HG02938 (cell line): Measurements from ENCODE around the gene GRAMD1B.

Source experiments
- ATAC-seq: cut with Tn5 transposase; IDR thresholded peaks from one replicate; pipeline ENCODE4 v1.9.1; 2021; ENCODE audit warnings: mild to moderate bottlenecking, moderate library complexity; ENCODE audit not compliant: unreplicated experiment

Gene GRAMD1B

DNA sequence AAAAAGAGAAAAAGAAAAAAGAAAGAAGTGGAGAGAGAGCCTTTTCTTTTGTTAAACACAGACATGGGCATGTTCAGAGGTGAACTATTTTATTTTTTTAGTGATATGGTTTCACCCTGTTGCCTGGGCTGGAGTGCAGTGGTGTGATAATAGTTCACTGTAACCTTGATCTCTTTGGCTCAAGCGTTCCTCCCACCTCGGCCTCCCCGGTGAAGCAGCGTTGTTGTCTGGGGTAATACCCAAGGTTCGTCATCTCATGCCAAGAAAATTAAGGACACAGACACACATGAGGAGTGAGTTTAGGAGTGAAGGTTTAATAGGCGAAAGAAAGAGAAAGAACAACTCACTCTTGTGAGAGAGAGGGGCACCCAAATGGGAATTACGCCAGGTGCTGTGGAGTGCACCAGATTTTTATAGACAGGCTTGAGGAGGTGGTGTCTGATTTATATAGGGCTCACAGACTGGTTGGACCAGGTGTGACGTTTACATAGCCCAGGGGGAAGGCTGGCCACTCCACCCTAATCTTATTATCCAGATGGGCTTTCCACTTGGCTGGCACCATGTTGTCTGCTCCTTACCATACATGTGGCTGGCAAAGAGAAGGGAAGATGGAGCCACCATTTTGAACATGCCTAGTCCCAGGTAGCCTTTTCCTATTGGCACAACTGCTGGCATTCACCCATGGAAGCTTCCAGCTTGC lies 42.3 kb downstream of the GRAMD1B start:
- ATAC-seq, result no peak

DNA sequence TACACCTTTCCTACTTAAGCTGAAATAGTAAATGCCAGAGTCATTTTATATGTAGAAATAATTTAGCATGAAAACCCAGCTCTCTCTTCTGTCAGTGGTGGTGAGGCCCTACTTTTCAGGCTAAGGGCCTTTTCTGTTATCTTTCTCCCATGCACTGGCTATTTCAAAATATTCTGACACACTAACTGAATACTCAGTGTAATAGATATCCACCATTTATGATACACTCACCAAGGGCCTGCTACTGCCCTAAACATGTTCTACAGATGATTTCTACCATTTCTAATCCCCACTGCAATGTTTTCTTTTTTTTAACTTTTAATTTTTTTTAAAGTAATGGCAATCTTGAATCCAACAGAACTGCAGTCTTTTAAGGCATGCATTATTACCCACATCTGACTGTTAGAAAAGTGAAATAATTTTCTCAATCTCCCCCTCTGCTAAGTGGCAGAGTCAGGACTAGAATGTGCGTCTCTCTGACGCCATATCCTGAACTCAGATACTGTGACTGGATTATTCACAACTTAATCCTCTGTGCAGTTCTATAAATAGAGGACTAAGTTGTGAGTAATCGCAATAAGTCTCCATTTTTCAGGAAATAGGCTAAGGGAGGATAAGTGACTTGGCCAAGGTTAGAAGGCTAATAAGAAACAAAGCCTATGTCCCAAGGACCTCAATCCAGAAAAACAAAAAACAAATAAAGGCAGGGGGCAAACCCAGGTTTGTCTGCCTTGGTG lies 44.0 kb downstream of the GRAMD1B start:
- no peak for ATAC-seq

DNA sequence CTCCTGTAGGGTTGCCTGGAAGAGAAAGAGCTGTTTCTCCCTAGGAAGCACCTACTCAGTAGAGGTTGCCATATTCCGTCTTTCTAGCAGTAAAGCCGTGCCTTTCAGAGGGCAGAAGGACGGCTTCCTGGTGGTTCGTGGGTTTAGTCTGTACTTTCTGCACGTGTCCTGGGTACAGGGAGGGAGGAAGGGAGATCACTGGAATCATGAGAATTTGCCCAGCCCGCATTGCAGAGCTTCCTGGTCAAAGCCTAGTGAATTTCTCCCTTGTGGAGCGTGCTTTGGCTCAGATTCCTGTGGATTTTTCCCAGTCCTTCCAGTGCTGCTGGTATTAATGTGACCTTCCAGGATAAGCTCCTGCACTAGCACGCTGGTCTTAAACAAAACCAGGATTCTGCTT lies 44.9 kb downstream of the GRAMD1B start:
- ATAC-seq, result no peak

DNA sequence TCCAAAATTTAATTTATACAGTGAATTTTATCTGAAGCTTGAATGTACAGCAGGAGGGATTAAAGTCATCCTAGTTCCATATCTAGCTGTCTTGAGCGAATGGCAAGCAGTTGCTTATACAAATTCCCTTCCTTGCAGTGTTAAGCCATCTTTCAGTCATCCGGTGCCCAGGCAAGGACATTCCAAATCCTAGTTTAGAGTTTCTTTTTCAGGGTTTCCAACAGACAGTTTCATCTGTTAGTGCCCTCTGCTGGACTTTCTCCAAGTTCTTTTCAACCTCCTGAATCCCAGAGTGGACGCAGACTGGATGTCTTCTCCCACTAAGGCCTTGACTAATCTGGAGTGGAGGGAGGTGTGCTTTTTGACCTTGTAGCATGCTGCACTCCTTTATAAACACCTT lies 45.4 kb downstream of the GRAMD1B start:
- ATAC-seq, result no peak

DNA sequence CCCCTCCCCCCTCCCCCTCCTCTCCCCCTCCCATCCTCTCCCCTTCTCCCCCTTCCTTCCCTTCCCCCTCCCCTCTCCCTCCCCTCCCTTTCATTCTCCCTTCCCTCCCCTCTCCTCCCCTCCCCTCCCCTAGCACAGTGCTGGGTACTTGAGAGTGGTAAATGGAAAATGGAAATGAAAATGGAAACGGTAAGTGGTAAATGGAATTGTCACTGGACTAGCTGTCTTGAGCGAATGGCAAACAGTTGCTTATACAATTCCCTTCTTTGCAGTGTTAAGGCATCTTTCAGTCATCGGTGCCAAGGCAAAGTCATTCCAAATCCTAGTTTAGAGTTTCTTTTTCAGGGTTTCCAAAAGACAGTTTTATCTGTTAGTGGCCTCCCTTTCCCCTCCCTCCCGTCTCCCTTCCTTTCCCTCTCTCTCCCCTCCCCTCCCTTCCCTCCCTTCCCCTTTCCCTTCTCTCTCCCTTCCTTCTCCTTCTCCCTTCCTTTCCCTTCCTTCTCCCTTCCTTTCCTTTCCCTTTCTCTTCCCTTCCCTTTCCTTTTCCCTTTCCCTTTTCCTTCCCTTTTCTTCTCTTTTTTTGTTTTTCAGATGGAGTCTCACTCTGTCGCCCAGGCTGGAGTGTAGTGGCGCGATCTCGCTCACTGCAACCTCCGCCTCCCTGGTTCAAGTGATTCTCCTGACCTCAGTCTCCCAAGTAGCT lies 47.3 kb downstream of the GRAMD1B start:
- ATAC-seq, result no peak

DNA sequence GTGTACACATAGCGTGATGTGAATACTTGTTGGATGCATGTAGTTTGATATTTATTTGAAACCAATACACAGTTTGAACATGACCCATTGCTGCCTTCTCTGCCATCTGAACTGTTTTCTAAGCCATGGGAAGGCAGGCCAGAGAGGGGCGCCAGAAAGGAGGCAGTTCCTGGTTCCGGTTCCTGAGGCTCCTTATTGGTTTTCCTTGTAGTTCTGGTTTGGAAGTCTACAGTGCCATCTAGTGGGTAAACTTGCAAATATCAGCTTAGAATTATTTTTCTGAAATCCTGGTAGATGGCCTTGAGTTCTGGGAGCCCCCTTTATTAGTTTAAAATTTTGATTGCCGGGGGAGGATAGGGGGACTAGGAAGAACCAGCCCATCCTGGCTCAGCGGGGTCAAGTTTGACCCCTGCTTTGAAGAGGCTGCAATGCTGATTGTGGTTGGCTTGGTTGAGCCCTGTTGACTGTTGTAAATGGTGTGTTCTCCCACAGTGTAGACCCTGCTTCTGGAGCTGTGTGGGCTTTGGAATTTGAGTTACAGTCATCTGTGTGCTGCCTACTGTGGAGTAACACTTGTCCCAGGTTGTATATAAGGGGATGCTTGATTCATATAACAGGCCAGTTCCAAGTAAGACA lies 48.4 kb downstream of the GRAMD1B start:
- ATAC-seq, result no peak

DNA sequence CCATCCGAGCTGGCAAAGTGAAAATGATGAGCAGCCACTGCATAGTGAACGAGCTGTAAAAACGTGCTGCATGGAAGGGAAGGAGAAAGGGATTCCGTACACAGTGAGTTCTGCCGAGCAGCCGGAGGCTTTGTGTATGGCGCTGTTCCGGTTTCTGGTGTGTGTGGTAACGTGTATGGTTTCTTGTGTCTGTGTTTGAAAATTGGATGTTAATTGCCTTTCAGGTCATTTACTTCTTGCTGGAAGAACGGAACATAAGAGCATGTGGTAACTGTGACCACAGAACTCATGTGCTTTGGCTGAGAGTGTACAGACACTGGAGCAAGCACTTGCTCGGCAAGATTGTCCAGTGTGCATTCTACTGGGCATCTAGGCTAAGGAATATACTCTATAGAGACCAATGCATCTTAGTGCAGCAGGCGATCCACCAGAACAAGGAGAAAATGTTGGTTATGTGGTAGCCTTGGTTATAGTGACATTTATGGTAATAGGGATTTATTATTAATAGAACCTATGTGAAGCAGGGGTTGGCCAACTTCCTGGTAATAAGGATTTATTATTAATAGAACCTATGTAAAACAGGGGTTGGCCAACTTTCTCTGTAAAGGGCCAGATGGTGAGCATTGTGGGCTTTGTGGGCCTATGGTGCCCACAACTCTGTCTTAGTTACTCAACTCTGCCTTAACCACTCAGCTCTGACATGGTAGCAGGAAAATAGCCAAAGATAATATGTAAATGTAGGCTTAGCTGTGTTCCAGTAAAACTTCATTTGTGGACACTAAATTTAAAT lies 49.2 kb downstream of the GRAMD1B start:
- ATAC-seq, result peak; percentile 57

DNA sequence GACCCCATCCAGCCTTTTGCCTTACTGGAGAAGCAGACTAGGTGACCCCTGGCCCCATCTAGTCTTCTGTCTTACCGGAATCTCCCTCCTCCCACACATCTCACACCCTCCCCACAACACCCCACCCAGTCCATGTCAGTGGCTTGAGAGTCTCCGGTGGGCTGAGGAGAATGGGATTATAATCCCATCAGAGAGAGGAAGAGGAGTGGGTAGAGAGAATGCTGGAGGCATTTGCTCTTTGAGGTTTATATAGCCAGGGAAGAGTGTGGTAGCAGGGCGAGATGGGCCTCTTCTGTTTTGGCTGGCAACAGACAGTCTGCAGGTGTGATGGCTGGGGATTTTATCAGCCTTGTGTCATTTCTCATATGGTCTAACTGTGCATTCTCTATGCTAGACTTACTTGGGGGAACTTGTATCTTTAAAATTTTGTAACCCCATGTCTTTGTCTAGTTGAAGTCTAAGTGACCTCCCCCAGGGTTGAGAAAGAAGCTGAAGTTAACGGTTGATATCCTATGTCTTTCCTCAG lies 50.3 kb downstream of the GRAMD1B start:
- ATAC-seq, result peak; percentile 53

DNA sequence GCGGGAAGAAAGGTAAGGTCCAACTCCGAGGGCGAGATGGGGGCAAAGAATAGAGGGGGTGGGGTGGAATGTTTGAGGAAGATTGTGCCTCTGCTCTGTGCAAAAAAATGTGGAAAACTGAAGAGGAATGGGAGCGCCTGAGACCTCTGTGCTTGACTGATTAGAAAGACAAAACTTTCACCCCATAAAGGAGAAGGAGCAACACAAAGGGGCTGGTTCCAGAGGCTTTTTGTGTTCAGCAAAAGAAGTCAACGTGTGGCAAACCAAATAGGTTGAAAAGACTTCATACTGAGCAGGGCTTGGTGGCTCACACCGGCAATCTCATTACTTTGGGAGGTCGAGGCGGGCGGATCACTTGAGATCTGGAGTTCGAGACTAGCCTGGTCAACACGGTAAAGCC lies 50.8 kb downstream of the GRAMD1B start:
- no peak for ATAC-seq

DNA sequence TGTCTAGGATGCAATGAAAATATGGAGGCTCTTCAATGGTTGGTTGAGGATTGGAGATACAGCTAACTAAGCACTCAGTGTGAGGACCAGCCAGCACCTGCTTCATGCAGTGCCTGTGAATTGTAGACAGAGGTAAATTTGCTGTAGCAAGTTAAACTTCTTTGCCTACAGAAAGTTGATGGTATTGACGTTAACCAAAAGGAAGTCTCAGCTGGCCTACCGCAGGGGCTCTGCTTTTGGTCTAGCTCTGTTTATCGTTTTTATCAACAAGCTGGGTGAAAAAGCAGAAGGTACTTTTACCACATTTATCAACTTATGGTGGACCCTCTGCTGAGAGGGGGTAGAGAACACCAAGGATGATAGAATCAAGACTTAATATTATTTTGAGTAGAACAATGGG lies 51.6 kb downstream of the GRAMD1B start:
- ATAC-seq, result no peak

DNA sequence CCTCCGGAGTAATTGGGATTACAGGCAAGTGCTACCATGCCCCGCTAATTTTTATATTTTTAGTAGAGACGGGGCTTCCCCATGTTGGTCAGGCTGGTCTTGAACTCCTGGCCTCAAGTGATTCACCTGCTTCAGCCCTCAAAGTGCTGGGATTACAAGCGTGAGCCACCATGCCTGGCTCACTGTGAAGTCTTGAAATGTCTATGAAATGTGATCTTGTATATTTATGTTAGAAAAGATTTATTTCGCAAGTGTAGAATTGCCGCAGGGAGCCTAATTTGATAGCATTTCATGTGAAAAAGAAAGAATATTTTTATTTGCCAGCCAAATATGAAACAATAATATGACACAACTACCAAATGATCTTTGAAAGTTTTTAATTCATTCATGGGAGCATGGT lies 52.1 kb downstream of the GRAMD1B start:
- ATAC-seq, result no peak

DNA sequence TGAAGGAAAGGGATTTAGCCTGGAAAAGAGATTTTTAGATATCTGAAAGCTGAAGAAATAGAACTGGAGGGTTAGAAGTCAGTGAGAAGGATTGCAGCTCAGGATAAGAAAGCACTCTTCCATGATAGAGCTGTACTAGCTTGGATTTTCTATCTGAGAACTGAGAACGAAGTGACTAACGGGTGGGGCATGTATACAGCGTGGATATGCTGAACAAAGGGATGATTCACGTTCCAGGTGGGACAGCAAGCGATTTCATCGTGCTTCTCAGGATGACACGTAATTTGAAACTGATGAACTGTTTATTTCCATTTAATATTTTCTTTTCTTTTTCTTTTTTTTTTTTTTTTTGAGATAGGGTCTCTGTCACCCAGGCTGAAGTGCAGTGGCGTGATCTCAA lies 53.0 kb downstream of the GRAMD1B start:
- no peak for ATAC-seq

DNA sequence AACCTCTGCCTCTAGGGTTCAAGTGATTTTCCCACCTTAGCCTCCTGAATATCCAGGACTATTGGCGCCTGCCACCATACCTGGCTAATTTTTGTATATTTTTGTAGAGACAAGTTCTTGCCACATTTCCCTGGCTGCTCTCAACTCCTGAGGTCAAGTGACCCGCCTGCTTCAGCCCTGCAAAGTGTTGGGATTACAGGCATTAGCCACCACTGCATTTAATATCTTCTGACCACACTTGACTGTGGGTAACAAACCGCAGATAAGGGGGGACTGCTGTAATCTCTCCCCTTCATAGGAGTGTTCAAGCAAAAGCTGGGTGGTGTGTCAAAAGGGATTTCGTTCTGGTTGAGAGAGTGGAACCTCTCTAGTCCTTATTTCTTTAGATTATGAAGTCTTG lies 53.4 kb downstream of the GRAMD1B start:
- ATAC-seq, result no peak

DNA sequence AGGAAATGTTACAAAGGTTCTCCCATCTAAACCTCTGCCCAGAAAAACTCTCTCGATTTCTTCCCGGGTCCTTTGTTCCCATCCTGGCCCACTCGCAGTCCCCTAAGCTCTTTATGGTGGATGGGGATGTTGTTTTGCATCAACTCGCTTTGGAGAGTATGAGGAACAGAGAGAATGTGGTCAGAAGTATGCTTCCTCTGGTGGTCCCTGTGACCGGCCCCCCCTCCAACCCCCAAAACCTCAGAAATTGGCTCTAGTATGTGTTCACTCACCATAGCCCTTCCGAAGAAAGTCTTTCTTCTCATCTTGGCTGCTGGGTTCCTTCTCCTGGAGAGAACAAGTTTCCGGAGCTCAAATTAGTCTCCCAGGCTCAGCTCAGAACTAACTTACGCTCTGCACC lies 54.4 kb downstream of the GRAMD1B start:
- no peak for ATAC-seq

DNA sequence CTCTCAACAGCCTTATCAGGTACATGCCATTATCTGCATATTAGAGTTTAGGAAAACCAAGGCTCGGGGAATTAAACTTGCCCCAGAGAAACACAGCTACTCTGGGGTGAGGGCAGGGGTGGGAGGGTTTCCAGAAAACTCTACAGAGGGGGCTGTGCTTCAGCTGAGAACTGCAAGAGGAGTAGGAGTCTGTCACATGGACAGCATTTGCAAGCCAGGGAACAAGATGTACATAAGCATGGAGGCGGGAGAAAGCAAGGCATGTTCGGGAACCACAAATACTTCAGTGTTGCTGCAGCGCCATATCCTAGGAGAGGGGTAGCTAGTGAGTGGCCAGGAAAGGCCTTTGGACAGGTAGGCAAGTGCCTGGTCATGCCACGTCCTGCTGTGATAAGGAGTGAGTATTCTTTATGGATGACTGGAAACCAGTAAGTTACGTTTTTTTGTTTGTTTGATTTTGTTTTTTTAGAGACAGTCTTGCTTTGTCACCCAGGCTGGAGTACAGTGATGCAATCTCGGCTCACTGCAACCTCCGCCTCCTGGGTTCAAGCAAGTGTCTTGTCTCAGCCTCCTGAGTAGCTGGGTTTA lies 57.2 kb downstream of the GRAMD1B start:
- ATAC-seq, result no peak

DNA sequence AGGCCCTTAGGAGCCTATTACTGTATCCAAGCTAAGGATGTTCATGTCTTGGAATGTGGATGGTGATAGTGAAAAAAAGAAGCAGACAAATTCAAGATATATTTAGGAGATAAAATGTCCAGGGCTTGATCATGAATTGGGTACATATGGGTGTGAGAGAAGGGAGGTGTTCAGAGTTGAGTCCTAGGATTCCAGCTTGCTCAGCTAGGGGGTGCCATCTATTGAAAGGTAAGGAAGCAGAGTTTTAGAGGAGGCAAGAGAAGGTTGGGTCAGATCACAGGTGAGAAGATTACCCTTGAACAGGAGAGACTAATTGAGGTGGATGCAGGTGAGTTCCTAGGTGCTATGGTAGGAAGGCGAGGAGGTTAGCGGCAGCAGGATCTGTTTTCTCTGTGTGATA lies 60.5 kb downstream of the GRAMD1B start:
- ATAC-seq, result no peak

DNA sequence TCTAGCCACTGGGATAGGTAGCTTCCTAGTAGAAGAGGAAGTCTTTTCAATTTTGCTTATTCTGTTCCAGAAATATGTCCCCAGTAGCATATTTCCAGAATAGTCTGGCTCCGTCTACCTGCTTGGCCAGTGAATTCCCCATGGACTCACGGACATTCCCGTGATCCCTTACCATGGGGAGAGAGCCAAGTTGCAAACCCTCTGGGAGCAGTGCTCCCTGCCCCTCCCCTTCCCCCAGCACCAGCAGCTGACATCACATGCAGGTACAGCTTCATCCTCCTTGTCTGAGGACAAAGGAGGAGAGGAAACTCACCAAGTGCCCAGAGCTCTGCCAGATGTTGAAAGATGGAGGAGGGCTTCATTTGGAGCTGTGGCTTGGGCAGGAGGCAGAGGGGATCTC lies 61.2 kb downstream of the GRAMD1B start:
- no peak for ATAC-seq

DNA sequence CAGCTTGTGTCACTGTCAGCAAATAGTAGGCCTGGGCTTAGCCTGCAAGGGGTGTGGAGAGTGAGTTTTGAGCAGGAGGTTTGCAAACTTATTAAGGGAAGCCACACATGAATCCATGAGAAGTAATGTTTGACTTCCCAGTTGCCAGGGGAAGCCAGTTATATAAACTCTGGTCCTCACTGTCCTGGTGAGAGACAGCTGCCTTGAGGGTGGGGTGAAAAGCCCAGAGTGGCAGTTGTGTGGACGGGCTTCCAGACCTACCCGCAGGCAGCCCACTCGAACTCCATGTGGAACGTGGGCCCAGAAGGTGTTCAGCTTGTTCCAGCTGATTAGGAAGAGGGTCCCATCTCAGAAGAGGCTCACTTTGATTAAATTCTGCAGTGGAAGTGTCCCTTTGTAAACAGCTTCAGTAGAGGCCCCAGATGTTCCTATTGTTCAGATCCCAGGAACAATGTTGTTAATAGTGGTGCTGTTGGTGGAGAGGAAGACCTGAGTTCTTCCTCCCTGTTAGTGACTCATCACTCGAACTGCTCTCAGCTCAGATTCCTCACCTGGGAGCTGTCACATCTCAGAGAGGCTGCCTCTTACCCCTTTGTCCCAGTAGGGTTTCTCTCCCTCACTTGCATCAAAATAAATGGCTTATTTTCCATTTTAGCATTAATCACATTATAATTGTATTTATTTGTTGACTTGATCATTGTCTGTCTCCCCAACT lies 63.4 kb downstream of the GRAMD1B start:
- no peak for ATAC-seq

DNA sequence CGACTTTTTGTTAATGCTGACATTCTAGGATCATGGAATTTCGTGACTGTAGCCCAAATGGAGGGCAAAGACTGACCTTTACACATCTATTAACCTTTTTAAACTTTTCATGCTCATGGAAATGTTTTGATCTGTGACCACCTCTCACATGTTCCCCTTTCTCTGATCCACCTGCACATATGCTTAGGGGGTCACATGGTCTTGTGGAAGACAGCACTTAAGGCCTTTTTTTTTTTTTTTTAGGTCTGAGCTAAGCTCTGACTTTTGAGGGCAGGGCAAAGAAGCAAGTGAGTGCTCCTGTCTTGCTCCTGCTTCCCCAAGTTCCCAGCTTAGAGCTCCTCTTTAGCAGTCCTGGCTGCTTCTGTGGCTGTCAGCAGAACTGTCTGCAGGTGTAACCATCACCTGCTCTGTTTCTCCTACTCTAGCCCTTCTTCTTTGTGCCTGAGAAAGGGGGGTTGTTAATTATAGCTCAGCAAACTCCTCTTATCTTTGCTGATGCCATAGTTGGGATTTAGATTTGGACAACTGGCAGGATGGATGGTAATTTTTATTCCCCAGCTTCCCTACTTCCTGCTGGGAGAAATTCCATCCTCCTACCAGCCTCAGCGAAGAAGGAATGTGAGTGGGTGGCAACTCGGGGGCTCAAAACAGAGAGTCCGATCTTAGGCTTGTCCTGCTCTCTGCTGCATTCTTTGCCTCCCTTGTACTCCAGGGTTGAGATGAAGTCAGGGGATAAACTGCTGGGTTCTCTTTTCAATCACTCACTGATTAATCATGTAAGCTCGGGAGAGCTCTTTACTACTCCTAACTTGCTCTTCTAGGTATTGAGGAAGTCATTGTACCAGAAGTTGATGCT lies 64.4 kb downstream of the GRAMD1B start:
- no peak for ATAC-seq
